GF-D8 (cell line): ENCODE data around the gene RBM19.
"Not testable (repeated sequence)": the region's sequence is repeated elsewhere in the genome, so short reads cannot be mapped to it uniquely, and the experiment has no call there.

ENCODE experiments used
- DNase-seq: peaks from one replicate; lab custom pipeline; 2025; lab: John Stamatoyannopoulos, UW

The RBM19 gene, protein sequence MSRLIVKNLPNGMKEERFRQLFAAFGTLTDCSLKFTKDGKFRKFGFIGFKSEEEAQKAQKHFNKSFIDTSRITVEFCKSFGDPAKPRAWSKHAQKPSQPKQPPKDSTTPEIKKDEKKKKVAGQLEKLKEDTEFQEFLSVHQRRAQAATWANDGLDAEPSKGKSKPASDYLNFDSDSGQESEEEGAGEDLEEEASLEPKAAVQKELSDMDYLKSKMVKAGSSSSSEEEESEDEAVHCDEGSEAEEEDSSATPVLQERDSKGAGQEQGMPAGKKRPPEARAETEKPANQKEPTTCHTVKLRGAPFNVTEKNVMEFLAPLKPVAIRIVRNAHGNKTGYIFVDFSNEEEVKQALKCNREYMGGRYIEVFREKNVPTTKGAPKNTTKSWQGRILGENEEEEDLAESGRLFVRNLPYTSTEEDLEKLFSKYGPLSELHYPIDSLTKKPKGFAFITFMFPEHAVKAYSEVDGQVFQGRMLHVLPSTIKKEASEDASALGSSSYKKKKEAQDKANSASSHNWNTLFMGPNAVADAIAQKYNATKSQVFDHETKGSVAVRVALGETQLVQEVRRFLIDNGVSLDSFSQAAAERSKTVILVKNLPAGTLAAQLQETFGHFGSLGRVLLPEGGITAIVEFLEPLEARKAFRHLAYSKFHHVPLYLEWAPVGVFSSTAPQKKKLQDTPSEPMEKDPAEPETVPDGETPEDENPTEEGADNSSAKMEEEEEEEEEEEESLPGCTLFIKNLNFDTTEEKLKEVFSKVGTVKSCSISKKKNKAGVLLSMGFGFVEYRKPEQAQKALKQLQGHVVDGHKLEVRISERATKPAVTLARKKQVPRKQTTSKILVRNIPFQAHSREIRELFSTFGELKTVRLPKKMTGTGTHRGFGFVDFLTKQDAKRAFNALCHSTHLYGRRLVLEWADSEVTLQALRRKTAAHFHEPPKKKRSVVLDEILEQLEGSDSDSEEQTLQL

DNA sequence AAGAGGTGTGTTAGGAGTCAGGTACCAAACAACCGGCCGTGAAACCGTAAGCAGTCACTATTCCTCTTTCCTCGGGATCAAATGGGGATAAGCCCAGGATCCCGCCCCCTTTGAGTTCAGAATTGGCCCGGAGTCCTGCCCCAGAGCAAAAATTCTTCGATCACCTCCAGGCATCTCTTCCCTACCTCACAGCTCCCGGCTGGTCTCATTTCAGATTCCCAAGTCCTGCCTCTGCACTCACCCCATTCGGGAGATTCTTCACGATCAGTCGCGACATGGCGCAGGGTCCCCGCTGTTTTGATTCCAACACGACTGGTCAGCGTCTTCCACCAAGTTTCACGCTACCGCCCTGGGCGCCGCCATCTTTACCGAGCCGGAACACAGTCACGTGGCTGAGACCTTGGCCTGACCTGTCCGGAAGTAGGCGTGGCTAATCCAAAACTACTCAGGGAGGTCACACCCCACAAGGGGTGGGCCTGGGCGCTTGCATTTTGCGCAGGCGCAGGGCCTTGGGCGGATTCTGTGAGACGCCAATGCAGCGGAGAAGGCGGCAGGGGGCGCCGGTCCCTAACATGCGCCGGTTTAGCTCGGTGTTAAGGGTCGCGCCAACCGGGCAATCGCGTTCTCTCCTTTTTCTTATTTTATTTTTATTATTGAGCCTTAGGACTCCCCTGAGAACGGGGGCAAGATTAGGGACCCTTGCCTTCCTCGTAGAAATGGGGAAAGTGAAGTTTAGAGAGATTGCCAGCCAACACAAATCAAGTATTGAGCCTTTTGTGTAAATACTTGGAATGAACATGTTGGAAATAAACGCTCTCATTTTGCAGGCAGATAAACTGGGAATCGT lies at the start of gene RBM19:
Gene RBM19, minus strand, starts transcription at position 375 of the 847 bp plus-strand sequence. Its CDS starts 98 bp downstream, at position 277.
- peak; percentile 84 for DNase-seq

DNA sequence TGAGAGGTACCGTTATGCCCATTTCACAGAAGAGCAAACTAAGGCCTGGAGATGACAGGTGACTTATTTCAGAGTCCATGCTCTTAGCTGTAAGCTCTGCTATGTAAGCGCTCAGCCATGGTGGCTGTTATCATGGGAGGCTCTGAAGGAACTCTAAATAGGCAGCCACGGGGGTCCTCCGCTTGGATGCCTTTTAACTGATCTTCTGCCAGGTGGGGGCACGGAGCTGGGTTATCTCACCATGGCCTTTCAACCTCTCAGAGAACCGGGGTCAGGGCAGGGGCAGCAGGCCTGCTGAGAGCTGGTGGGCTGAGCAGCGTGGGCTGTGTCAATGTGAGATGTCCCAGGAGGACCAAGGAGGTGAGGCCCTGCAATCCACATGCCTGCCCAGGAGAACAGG lies 49.7 kb upstream of the RBM19 start:
- no peak for DNase-seq

DNA sequence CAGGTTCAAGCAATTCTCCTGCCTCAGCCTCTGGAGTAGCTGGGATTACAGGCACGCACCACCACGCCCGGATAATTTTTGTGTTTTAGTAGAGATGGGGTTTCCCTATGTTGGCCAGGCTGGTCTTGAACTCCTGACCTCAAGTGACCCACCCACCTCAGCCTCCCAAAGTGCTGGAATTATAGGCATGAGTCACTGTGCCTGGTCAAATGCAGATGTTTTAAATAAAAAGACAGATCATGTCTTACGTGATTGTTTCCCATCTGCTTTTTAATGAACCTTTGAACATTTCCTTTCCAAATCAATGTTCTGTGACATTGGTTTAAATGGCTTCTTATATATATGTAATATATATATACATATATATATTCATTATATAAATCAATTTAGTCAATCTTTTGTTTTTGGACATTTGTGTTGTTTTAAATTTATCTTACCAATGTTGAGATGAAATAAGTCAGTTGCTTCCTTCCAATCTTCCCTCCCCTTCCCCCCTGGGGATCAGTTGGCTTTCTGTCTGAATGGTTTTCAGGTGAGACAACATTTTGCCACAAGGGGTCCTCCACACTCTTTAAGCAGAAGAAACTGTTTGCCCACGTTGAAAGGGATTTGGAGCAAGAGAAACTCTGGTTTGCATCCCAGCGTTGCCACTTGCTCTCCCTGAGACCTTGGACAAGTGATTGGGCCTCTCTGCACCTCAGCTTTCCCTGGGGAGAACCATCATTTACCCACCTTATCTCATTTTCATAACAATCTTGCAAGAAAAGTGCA lies 47.6 kb upstream of the RBM19 start:
- DNase-seq, result no peak

DNA sequence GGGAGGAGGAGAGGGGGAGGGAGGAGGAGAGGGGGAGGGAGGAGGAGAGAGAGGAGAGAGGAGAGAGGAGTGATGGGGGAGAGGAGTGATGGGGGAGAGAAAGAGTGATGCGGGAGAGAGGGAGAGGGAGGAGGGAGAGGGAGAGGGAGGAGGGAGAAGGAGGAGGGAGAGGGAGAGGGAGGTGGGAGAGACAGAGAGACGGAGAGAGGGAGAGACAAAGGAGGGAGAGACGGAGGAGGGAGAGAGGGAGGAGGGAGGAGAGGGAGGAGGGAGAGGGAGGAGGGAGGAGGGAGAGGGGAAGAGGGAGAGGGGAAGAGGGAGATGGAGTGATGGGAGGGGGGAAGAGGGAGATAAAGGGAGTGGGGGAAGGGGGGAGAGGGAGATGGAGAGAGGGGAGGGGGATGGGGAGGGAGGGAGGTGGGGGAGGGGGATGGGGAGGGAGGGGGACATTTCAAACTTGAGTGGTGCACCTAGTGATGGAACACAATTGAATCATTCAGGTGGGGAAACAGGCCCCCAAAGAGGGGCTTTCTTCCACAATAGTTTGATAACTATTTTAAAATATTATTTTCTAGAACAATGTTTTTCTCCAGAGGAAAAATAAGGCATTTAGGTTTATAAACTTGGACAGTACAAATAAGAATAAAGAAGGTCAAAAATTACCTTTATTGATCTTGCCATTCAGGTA lies 46.8 kb upstream of the RBM19 start:
- DNase-seq, result no peak

DNA sequence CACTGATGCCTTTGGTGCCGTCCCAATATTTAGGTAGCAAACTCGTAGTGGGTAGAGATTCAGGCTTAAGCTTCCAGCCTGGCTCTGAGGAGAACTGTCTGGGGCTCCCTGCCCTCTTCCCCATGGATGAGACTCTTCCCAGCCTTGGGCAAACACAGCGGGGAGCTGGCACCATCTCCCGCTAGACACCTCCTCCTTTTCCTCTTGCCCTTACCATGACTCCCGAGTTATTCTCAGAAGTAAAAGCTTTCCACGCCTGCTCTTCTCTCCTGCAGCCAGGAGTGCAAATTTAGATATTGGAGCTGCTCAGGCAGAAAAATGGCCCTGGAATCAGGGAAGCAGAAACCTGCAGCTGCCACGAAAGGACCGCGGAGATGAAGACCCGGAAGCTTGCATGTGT lies 45.6 kb upstream of the RBM19 start:
- no peak for DNase-seq

DNA sequence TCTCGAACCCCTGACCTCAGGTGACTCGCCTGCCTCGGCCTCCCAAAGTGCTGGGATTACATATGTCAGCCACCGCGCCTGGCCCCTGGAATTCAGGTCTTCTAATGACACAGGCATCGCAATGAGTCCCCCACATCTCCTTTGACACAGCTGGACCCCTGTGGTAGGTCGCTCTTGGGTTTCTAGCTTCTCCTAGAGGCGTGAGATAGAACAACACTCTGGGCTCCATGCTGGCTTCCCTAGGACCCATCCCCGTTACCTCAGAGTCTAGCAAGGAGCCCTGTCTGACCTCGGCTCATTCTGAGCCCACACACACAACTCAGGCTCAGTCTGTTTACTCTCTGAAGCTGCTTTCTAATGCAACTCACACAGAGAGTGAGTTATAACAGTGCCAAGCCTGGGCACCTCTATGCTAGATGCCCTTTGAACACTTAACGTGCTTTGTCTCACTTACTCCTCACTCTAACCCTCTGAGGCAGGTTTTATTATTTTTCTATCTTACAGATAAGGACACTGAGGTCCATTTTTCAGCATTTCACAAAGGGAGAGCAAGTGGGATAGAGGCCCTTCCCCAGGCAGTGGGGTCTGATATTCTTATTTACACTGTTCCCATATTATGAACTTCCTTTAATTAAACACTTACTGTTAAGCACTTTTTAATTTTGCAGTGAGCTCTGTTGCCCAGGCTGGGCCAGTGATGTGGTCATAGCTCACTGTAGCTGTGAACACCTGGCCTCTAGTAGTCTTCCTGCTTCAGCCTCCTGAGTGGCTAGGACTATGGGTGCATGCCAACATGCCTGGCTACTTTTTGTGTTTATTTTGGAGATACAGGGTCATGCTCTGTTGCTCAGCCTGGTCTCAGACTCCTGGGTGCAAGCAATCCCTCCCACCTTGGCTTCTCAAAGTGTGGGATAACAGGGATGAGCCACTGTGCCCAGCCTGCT lies 40.6 kb upstream of the RBM19 start:
- DNase-seq, result no peak

DNA sequence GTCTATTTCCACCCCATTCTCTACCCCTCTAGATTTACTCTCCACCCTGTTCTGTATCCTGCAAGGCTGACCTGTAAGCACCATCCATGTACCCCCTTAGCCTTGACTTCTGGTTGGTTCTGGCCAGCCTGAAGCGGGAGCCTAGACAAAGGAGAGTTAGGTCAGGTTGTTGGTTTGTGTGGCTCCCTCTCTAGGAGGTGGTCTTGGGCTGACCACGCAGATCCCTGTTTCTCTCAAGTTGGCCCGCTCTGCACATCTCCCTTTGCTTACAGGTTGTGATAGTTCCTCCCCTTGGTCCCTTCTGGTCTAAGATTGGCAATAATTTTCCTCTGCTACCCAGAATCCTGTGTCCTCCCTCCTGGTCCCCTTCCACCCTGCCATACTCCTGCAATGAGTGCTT lies 38.3 kb upstream of the RBM19 start:
- no peak for DNase-seq

DNA sequence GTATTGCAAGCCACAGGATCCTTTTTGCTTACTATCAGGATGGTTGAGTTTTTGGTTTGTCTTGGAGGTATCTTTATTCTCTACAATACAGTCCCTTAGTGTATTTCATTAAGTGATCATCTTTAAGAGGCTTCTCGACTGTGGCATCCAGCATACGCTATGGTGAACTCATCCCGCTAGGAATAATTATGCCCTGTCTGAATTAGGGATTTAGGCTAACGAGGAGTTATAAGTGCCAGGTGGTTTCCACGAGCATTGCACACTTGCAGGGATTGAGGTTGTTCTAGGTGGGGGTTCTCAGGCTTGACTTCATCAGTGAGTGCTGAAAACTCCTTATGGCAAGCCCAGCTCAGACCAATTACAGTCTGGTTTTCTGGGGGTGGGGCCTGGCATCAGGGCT lies 37.2 kb upstream of the RBM19 start:
- no peak for DNase-seq

DNA sequence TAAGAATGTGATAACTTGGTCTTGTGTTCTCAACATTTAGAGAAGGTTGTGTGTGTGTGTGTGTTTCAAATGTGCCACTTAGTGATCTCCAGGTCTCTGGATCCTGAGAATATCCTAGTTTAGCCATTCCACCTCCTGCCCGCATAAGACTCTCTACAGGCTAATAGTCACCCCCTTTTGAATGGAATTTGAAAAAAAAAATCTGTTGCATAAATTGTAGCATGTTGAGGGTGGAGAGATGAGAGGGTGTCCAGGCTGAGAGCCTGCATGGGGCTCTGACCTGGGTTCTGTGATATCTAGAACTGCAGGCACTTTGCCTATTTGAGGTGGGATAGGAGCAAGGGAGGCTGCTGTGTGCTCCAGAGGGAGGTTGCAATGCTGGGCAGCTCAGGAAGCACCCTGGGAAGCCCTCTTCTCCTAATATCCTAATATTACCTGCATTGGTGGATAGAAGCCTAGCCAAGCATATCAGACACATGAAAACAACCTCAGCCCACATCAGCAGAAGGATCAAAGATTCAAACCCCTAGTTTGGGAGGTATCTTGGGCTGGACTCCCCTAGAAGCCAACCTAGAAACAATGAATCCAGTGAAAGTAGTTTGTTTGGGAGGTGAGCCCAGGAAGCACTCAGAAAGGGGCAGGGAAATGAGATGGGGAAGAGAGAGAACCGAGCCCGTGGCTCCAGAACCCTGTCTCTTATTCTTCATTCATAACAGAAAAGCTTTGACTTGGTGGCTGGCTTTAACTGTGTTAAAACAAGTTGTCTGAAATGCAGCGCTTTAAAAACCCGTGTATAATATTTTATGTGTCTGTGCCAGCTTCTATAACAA lies 35.6 kb upstream of the RBM19 start:
- no peak for DNase-seq

DNA sequence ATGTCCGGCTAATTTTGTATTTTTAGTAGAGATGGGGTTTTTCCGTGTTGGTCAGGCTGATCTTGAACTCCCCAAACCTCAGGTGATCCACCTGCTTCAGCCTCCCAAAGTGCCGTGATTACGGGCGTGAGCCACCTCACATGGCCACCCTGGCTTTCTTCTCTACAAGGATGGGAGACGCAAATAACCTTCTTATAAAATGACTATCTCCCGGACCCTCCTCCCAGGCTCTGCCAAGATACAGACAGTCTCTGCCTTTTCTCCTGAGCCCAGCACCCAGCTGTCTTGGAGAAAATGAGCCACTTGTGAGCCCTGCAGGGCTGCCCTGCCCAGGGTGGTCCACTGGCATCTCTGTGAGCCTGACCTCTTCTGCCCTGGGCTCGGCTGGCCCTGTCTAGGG lies 34.7 kb upstream of the RBM19 start:
- no peak for DNase-seq

DNA sequence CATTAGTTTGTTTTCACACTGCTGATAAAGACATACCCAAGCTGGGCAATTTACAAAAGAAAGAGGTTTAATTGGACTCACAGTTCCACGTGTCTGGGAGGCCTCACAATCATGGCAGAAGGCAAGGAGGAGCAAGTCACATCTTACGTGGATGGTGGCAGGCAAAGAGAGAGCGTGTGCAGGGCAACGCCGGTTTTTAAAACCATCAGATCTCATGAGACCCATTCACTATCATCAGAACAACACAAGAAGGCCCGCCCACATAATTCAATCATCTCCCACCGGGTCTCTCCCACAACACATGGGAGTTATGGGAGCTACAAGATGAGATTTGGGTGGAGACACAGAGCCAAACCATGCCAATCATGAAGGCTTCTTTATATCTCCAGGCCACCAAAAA lies 34.1 kb upstream of the RBM19 start:
- DNase-seq, result not testable (repeated sequence)

DNA sequence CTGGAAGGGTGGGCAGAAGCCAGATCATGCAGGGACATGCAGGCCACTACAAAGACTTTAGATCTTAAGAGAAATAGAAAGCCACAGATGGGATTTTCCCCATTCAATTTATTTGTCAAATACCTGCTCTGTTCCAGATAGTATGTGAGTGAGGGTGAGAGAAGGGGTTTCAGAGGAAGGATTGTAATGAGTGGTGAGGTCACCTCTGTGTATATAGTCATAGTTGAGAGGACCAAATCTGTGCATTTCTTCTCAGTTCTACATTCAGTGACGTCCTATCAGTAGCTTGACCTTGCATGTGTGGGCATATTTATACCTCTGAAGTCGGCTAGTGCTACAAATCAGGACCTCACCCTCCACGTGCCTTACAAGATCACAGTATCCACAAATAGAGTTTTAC lies 31.2 kb upstream of the RBM19 start:
- DNase-seq, result no peak

DNA sequence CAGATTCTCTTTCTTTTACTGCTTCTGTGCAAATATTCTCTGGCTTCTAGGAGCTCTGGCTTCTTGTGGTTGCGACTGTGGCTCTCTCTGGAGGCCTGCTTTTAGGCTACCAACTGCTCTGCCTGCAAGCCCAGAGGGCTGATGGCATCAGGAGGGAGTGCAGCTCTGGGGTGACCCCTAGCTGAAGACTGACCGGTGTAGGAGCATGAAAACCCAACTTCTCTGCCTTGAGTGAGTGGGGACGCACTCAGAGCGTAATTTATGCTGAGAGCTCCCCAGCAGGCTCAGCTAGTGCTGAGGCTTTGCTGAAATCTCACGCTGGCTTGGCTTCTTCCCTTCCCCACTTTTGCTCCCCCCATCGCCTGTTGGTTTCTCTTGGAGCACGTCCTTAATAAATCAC lies 29.9 kb upstream of the RBM19 start:
- DNase-seq, result no peak

DNA sequence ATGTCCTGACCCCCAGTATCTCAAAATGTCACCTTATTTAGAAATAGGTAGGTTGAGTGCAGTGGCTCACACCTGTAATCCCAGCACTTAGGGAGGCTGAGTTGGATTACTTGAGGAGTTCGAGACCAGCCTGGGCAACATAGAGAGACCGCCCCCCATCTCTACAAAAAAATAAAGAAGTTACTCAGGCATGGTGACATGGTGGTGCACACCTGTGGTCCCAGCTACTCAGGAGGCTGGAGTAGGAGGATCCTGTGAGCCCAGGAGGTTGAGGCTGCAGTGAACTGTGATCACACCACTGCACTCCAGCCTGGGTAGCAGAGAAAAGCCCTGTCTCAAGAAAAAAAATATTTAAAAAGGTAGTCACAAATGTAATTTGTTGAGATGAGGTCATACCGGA lies 27.9 kb upstream of the RBM19 start:
- no peak for DNase-seq

DNA sequence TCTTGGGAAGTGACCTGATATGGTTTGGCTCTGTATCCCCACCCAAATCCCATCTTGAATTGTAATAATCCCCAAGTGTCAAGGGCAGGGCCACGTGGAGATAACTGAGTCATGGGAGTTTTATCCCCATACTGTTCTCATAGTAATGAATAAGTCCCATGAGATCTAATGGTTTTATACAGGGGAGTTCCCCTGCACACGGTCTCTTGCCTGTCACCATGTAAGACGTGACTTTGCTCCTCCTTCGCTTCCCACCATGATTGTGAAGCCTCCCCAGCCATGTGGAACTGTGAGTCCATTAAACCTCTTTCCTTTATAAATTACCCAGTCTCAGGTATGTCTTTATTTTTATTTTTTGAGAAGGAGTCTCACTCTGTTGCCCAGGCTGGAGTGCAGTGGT lies 26.6 kb upstream of the RBM19 start:
- DNase-seq, result not testable (repeated sequence)

DNA sequence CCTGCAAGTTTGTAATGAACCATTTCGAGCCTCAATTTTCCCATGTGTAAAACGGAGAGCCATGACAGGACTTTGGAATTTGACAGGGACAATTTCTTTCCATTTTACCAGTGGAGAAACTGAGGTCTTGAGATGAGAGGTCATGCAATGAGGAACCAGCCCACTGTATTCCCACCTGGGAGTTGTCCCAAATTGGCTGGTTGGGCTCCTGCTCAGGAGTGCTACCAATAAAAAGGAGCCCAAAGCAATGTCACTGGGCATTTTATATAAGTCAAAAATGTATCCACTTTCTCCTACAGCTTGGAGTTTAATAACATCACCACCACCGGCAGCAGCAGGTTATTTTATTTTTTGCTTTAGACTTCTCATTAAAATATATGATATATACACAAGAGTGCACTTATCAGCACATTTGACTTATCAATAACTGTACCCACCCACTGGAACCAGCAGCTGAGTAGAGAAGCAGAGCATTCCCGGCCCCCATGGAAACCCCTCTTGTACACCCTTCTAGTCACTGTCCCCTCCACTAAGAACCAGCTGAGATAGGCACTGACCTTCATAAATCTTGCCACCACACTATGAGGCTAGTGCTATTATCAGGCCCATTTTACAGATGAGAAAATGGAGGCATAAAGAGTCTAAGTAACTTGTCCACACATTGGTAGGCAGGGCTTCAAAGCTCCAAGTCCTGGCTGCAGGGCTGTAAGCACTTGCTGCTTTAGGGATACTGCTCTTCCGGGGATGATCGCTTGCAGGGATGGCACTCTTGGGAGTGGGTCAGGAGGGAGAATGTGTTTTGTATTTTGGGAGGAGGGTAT lies 25.3 kb upstream of the RBM19 start:
- no peak for DNase-seq
